Measurements from ENCODE around the gene MED9. TPM values are rescaled to one million over a fixed set of nuclear protein-coding genes. Genes with fewer than 3 reads are reported as not detected.

The MED9 gene
- total and polyA plus RNA-seq, 2 of the 4 experiments (the other 2 are of a cell fraction) = 6.1 to 10.1 TPM

DNA sequence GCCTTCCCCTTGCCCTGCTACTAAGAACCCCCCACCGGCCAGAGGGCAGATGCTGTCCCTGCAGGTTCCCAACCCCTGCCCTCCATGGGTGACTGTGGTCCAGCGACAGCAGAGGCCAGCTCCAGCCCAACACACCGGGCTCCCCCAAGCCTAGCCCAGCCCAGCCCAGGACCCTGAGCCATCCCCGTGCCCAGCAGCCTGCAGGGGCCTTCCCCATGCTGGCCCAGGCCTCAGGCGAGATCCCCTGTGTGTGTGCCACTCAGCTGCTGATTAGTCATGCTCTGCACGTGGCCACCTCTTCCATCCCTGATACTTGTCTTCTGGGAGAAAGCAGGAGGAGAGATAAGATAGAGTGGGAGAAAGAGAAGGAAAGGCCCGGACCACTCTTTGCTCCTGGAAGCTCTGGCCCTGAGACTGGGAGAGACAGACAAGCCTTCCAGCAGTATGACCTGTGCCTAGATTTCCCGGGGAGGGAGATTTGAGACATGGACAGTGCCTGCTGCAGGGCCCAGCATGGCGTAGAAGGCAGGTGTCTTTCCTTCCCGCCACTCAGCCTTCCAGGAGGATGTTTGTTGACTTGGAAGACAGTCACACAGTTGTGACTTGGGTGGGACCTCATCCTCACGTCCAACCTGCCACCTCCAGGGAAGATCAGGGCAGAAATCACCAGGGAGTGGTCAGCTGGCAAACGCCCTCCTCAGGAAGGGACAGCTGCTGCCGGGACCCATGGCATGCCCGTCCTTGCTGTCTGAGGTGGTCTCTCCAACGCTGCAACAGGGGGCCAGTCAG is 60.7 kb downstream of the MED9 start:
- Histone ChIP-seq H2AFZ (replicated peaks; ENCODE audit: low read length, poor library complexity) (no peak overlapping the region), H3K4me2 (ENCODE audit: low read depth, low read length) (no peak overlapping the region), H3K9me1 (ENCODE audit: insufficient read depth, low read length) (0 out of 2 replicates have a peak, but pooled peaks cover 4% of the 10 kb centered on the region), H3K9ac (ENCODE audit: low read depth, low read length) (no peak overlapping the region), H3K36me3 (ENCODE audit: control insufficient read depth, insufficient read depth, low read length) (no peaks in the 10 kb centered on the region), H3K27ac (ENCODE audit: insufficient read depth, low read length) (no peak overlapping the region), H3K4me1 (ENCODE audit: control insufficient read depth, insufficient read depth, low read length) (peaks cover 8% of the 10 kb centered on the region; the same call in 1 of the 2 replicates), H2BK5ac (ENCODE audit: low read depth, low read length, poor library complexity, severe bottlenecking) (no peak overlapping the region), H3K23ac (ENCODE audit: low read depth, low read length) (no peak overlapping the region), H4K8ac (ENCODE audit: low read depth in 2 of 2, low read length in 2 of 2) (no peak overlapping the region), H4K91ac (ENCODE audit: insufficient read depth, low read depth, low read length) (no peak overlapping the region), H2AK5ac (ENCODE audit: low read depth, low read length) (peak overlapping the region; percentile 33; the same call in 1 of the 2 replicates), H4K5ac (ENCODE audit: low read depth, low read length) (no peak overlapping the region), H3K4me3 (ENCODE audit: insufficient read depth, low read depth, low read length) (no peak overlapping the region), H4K20me1 (ENCODE audit: insufficient read depth, low read length) (no peaks in the 10 kb centered on the region), H3K4ac (ENCODE audit: low read depth, low read length) (no peak overlapping the region), H3K79me1 (ENCODE audit: low read depth in 1 of 2, low read length in 2 of 2) (no peaks in the 10 kb centered on the region), H3K56ac (ENCODE audit: extremely low read depth, insufficient read depth, low read length) (no peak overlapping the region), H3K27me3 (ENCODE audit: control insufficient read depth, insufficient read depth, low read length) (no peaks in the 10 kb centered on the region), H2AK9ac (replicated peaks; ENCODE audit: low read depth, low read length, poor library complexity) (peak overlapping the region; percentile 51), H3K18ac (ENCODE audit: low read depth, low read length) (no peak overlapping the region), H3K9me3 (ENCODE audit: control insufficient read depth, insufficient read depth, low read length) (no peaks in the 10 kb centered on the region), H2BK15ac (ENCODE audit: low read depth, low read length) (no peak overlapping the region), H3K14ac (replicated peaks; ENCODE audit: low read depth, low read length) (no peak overlapping the region), H2BK20ac (ENCODE audit: low read depth, low read length) (no peak overlapping the region), H2BK120ac (ENCODE audit: low read depth, low read length) (no peak overlapping the region)
- intact Hi-C loops (cut with micrococcal nuclease) = no loop called here
- TF ChIP-seq RAD21 (IDR thresholded peaks at IDR 0.05; ENCODE audit: low read length) (no peak), USF2 (IDR thresholded peaks at IDR 0.05; ENCODE audit: low read depth, low read length) (peak; percentile 74)
- BruUV-seq (replicated peaks) = no TSS peak
- DNase-seq = peak; percentile 37
- ChIA-PET CTCF (no interaction called here), POLR2A (ENCODE audit: unreplicated experiment) (no interaction called here)
- in situ Hi-C loops (cut with MboI; ENCODE audit: low sequenced_read_pairs) = no loop called here
- WGBS, 2 experiments (ENCODE audit: extremely low coverage in 2 of 2, insufficient read length in 1 of 2) = 89% methylated on average over 3 of the region's 15 CpGs; no CpG with 5 or more reads in 1 of the 2 experiments
- dilution Hi-C loops (cut with HindIII; ENCODE audit: low sequenced_read_pairs, unreplicated experiment) = no loop called here
- no peak for ATAC-seq (ENCODE audit: low read depth)
